Breast epithelium (tissue), 3 donors: ENCODE measurements around the gene ZNF70.

Experiments
- CTCF ChIP-seq, 3 donors: fragments of 450-650 bp; IDR thresholded peaks; one replicate each; pipeline ENCODE4 v1.5.1; 2016 to 2017; ENCODE audit warnings: antibody characterized with exemption in 3 of 3, mild to moderate bottlenecking in 3 of 3, moderate library complexity in 3 of 3
- POLR2AphosphoS5 ChIP-seq, 3 donors: sonication (generic); formaldehyde crosslinking; IDR thresholded peaks; one replicate each; pipeline ENCODE4 v1.6.1; 2017; ENCODE audit warnings: antibody characterized with exemption in 3 of 3

GRCh38 chr22:23782703-23783102 is 31.8 kb upstream of the ZNF70 start:
- TF ChIP-seq CTCF (IDR thresholded peaks at IDR 0.05): no peak
- no peak for TF ChIP-seq POLR2AphosphoS5 (IDR thresholded peaks at IDR 0.05)
